Adrenal gland (tissue), 12 donors: Measurements from ENCODE around the gene CEBPE. TPM values are rescaled to one million over a fixed set of nuclear protein-coding genes. Genes with fewer than 3 reads are reported as not detected.
"Not testable (repeated sequence)": the region's sequence is repeated elsewhere in the genome, so short reads cannot be mapped to it uniquely, and the experiment has no call there.

Source experiments
- DNase-seq, 7 donors: peaks; one replicate each; pipeline ENCODE4 v3.0.0-alpha.2; 2019 to 2020
- H3K27ac ChIP-seq, 5 donors: fragments of 200-600 bp; sonication (generic) in 4 of 5; 1 replicate in 3 of 5; 2 replicates in 2 of 5; pipeline versions ENCODE4 v1.5.1 to v1.8.0; 2016 to 2020; ENCODE audit warnings: mild to moderate bottlenecking in 1 of 5
- H3K27me3 ChIP-seq: fragments of 200-600 bp; 2 replicates; pipeline ENCODE4 v1.8.0; 2021
- H3K36me3 ChIP-seq, 2 donors: fragments of 200-600 bp; replicated peaks in 1 of 2; 1 replicate in 1 of 2; 2 replicates in 1 of 2; pipeline versions ENCODE4 v1.5.1 to v1.8.0; 2018 to 2022
- H3K4me1 ChIP-seq, 2 donors: fragments of 200-600 bp; replicated peaks in 1 of 2; 1 replicate in 1 of 2; 2 replicates in 1 of 2; pipeline versions ENCODE4 v1.5.1 to v1.8.0; 2018 to 2021
- H3K4me3 ChIP-seq, 4 donors: fragments of 200-600 bp; sonication (generic) in 3 of 4; one replicate each; pipeline ENCODE4 v1.5.1; 2016 to 2018
- H3K9me3 ChIP-seq, 3 donors: fragments of 200-600 bp; sonication (generic) in 1 of 3; replicated peaks in 1 of 3; 1 replicate in 2 of 3; 2 replicates in 1 of 3; pipeline versions ENCODE4 v1.5.1 to v1.8.0; 2016 to 2021
- POLR2A ChIP-seq, 2 donors: fragments of 450-650 bp; IDR thresholded peaks; one replicate each; pipeline ENCODE4 v1.6.1; 2017; ENCODE audit warnings: antibody characterized with exemption in 2 of 2, mild to moderate bottlenecking in 2 of 2, moderate library complexity in 1 of 2
- WGBS, 4 donors: extraction: QIAGEN DNeasy Blood & Tissue Kit in 2 of 4; methylation state at CpG; one replicate each; pipeline versions ENCODE4 v1.1.5 to v1.1.7; 2013 to 2017; 5-methylcytosine and 5-hydroxymethylcytosine counted together
- intact Hi-C, 2 donors: fragments of 100-400 bp; cut with DNase I; formaldehyde crosslinking; loops; one replicate each; pipeline versions ENCODE4 v1.14.1 to v1.15.0; 2022 to 2023
- polyA plus RNA-seq, 3 donors: library from polyadenylated mRNA; stranded (reverse); fragments of 200-250 nt in 2 of 3; fragments of 350-450 nt in 1 of 3; fragmentation: Illumina TruSeq in 1 of 3; extraction: RNeasy Lipid Tissue Mini Kit (QIAGEN cat#74804) in 1 of 3; gene quantifications; one replicate each; pipeline ENCODE4 v1.2.3, GENCODE V29; 2013 to 2014
- total RNA-seq, 9 donors: library from RNA; depleted of rRNA in 4 of 9; stranded (reverse); fragments of >200 nt in 4 of 9; fragments of 120-200 nt in 1 of 9; fragmentation: NEBNext Ultra II Directional in 1 of 9; extraction: Animal tissue kit (Norgen Biotek cat#: 25700) in 1 of 9; gene quantifications; one replicate each; pipeline versions ENCODE4 v1.1.0 to v1.2.4, GENCODE V29; 2013 to 2023
- TF ChIP-seq, protein P1 (sequence below), 6 experiments: fragments of 450-650 bp in 4 of 6; fragments of 200-600 bp in 2 of 6; sonication (generic) in 1 of 6; IDR thresholded peaks; 1 replicate in 5 of 6; 2 replicates in 1 of 6; pipeline versions ENCODE4 v1.5.1 to v1.8.0; 2016 to 2021; ENCODE audit warnings: antibody characterized with exemption in 6 of 6, mild to moderate bottlenecking in 2 of 6, moderate library complexity in 1 of 6
- donor health status: healthy with polysubstance abuse.
- donor health status: Bipolar disorder and iron deficiency.
- donor health status: DM: yes; HTN: yes; CAD: no.
- donor health status: DM: no; HTN: no; CAD: no.
- donor health status: DM: no; HTN: no; CAD: no.
- donor health status: DM: yes; HTN: yes; CAD: no.

CEBPE gene
- total and polyA plus RNA-seq, 12 donors: 0.03 to 0.40 (median 0.15) TPM; not detected in 9

DNA sequence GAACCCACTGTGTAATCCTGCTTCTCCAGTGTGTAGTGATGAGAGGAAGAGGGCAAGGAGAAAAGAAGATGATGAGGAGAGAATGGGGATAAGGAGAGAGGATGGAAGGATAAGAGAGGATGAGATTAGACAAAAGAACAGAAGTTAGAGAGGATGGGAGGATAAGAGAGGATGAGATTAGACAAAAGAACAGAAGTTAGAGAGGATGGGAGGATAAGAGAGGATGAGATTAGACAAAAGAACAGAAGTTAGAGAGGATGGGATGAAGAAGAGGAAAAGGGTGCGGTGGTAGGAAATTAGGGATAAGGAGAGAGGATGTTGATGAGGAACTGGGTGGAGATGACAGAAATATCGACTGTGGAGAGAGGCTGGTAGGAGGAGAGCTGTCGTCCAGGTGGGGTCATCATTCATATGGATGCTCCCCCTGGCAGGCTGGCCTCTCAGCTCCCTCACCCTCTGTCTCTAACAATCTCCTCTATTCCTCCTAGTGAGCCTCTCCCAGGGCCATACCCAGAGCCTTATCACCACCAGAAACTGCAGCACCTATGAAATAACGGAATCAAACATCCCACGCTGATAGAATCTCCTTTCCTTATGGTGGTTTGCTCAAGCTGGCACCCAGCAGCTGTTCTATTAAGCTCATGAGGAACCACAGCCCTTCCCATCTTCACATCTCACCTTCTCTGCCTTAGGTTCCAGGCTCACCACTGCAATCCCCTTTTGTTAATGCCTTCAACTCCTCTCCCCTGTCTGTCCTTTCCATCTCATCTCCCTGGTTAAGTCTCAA is 8.3 kb downstream of the CEBPE start:
- H3K27ac ChIP-seq: no peak overlapping the region
- DNase-seq: no peak
- H3K27me3 ChIP-seq: no peaks in the 10 kb centered on the region
- H3K9me3 ChIP-seq: no peaks in the 10 kb centered on the region
- no peak overlapping the region for H3K4me3 ChIP-seq
- 49 to 62% (median 52%) methylated on average over 5 of the region's 5 CpGs for WGBS, 4 donors
- intact Hi-C loops: loop anchor here in 1 of 2 donors (5.0 kb wide), 1 partner anchor 43 kb away; no protein-coding TSS in a partner anchor
- peaks cover 0 to 7% of the 10 kb centered on the region in 2 donors for H3K4me1 ChIP-seq
- no peaks in the 10 kb centered on the region for H3K36me3 ChIP-seq
- no peak for TF ChIP-seq POLR2A (IDR thresholded peaks at IDR 0.05)
- TF ChIP-seq, protein P1, sequence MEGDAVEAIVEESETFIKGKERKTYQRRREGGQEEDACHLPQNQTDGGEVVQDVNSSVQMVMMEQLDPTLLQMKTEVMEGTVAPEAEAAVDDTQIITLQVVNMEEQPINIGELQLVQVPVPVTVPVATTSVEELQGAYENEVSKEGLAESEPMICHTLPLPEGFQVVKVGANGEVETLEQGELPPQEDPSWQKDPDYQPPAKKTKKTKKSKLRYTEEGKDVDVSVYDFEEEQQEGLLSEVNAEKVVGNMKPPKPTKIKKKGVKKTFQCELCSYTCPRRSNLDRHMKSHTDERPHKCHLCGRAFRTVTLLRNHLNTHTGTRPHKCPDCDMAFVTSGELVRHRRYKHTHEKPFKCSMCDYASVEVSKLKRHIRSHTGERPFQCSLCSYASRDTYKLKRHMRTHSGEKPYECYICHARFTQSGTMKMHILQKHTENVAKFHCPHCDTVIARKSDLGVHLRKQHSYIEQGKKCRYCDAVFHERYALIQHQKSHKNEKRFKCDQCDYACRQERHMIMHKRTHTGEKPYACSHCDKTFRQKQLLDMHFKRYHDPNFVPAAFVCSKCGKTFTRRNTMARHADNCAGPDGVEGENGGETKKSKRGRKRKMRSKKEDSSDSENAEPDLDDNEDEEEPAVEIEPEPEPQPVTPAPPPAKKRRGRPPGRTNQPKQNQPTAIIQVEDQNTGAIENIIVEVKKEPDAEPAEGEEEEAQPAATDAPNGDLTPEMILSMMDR (IDR thresholded peaks at IDR 0.05): no peak

DNA sequence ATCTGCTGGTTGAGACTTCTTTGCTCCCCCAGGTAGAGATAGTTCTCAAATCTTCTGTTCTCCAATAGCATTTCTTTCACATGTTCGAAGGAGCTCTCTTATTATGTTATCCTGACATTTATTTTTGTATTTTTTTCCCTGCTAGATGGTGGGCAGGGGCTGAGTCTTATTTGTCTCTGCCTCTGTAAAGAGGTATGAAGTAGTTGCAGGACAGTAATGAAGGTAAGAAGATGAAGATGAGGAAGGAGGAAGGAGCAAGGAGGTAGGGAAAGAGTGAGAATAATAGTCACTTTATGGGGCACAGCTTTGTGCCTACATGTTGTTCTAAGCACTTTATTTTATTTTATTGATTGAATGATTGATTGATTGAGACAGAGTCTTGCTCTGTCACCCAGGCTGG is 9.3 kb downstream of the CEBPE start:
- Histone ChIP-seq H3K4me1 (peaks cover 0 to 1% of the 10 kb centered on the region in 2 donors), H3K27me3 (no peaks in the 10 kb centered on the region), H3K9me3 (no peaks in the 10 kb centered on the region), H3K36me3 (no peaks in the 10 kb centered on the region), H3K27ac (no peak overlapping the region), H3K4me3 (no peak overlapping the region)
- DNase-seq: no peak
- intact Hi-C loops: loop anchor here in 1 of 2 donors (5.0 kb wide), 1 partner anchor 42 kb away; no protein-coding TSS in a partner anchor
- TF ChIP-seq POLR2A (IDR thresholded peaks at IDR 0.05): no peak
- TF ChIP-seq, protein P1 (IDR thresholded peaks at IDR 0.05): no peak
- WGBS, 4 donors: 77 to 90% (median 82%) methylated on average over 1 of the region's 1 CpG

DNA sequence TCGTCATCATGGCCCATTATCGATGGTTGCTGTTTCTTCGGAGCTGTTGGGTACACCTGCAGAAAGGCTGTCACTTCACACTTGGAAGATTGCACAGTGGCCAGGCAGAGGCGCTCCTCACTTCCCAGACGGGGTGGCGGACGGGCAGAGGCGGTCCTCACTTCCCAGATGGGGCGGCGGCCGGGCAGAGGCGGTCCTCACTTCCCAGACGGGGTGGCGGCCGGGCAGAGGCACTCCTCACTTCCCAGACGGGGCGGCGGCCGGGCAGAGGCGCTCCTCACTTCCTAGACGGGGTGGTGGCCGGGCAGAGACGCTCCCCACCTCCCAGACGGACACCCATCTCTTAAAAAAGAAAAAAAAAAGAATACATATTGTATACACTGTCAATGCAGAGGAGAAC is 10.9 kb downstream of the CEBPE start:
- intact Hi-C loops, H3K4me1 ChIP-seq, H3K27ac ChIP-seq, DNase-seq, H3K9me3 ChIP-seq, H3K36me3 ChIP-seq, H3K4me3 ChIP-seq, H3K27me3 ChIP-seq: not testable (repeated sequence)
- WGBS, 4 donors: 90 to 93% (median 91%) methylated on average over 15 to 24 of the region's 24 CpGs

DNA sequence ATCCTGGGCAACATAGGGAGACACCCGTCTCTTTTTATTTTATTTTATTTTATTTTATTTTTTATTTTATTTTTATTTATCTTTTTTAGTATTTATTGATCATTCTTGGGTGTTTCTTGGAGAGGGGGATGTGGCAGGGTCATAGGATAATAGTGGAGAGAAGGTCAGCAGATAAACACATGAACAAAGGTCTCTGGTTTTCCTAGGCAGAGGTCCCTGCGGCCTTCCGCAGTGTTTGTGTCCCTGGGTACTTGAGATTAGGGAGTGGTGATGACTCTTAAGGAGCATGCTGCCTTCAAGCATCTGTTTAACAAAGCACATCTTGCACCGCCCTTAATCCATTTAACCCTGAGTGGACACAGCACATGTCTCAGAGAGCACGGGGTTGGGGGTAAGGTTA is 11.4 kb downstream of the CEBPE start:
- DNase-seq, intact Hi-C loops, H3K4me1 ChIP-seq, H3K4me3 ChIP-seq, H3K36me3 ChIP-seq, H3K9me3 ChIP-seq, H3K27me3 ChIP-seq, H3K27ac ChIP-seq: not testable (repeated sequence)
- WGBS, 4 donors: 84 to 97% (median 86%) methylated on average over 1 to 5 of the region's 5 CpGs

DNA sequence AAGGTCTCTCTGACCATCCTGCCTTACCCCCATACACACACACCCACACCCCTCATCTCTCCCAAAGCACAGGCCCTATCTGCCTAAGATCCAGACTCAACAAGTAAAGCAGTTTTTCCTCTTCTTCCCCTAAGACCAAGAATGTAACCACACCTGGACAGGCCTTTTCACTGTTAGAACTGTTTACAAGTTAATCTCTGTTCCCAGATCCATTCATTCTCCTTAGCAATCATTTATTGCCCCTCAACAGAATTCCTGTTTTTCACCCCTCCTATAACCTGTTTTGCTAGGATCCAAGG is 12.4 kb downstream of the CEBPE start:
- TF ChIP-seq, protein P1 (IDR thresholded peaks at IDR 0.05): no peak
- TF ChIP-seq POLR2A (IDR thresholded peaks at IDR 0.05): no peak
- no peaks in the 10 kb centered on the region for H3K4me1 ChIP-seq
- intact Hi-C loops: no loop called here
- no peaks in the 10 kb centered on the region for H3K9me3 ChIP-seq
- no peak overlapping the region for H3K27ac ChIP-seq
- no peak overlapping the region for H3K4me3 ChIP-seq
- no peak for DNase-seq
- H3K36me3 ChIP-seq: no peaks in the 10 kb centered on the region
- H3K27me3 ChIP-seq: no peaks in the 10 kb centered on the region
